ELR (cell line): ENCODE results near the gene ARRDC2.
"Not testable (repeated sequence)": the region's sequence is repeated elsewhere in the genome, so short reads cannot be mapped to it uniquely, and the experiment has no call there.

Experiments used
- DNase-seq: peaks from one replicate; pipeline ENCODE4 v3.0.0-alpha.2; 2015; ENCODE audit warnings: low read depth

Gene ARRDC2

GRCh38 chr19:18007917-18008673 is at the start of gene ARRDC2:
Gene ARRDC2, plus strand, starts transcription at chr19:18008170. Its CDS starts 141 bp downstream, at chr19:18008311.
- peak; percentile 92 for DNase-seq

- no peak for DNase-seq
Measured at GRCh38 chr19:17963936-17964691, 43.9 kb upstream of the ARRDC2 start.

- no peak for DNase-seq
Measured at GRCh38 chr19:17965370-17966128, 42.4 kb upstream of the ARRDC2 start.

- DNase-seq = no peak
Measured at GRCh38 chr19:17966129-17966483, 41.9 kb upstream of the ARRDC2 start.

- no peak for DNase-seq
Measured at GRCh38 chr19:17966550-17967256, 41.3 kb upstream of the ARRDC2 start, which contains the start of gene KCNN1. Gene KCNN1, plus strand, starts transcription at chr19:17967107. Its CDS starts 6,782 bp downstream, at chr19:17973889.

GRCh38 chr19:17967257-17968051 is 40.5 kb upstream of the ARRDC2 start:
- DNase-seq = no peak

- DNase-seq = no peak
Measured at GRCh38 chr19:17968362-17968761, 39.6 kb upstream of the ARRDC2 start.

GRCh38 chr19:17969096-17969792 is 38.7 kb upstream of the ARRDC2 start:
- no peak for DNase-seq

GRCh38 chr19:17972230-17972629 is 35.7 kb upstream of the ARRDC2 start:
- DNase-seq = no peak

- DNase-seq = no peak
Measured at GRCh38 chr19:17973759-17974158, 34.2 kb upstream of the ARRDC2 start.

GRCh38 chr19:17974551-17974950 is 33.4 kb upstream of the ARRDC2 start:
- DNase-seq = no peak

GRCh38 chr19:17975032-17975431 is 32.9 kb upstream of the ARRDC2 start:
- no peak for DNase-seq

GRCh38 chr19:17977021-17977420 is 30.9 kb upstream of the ARRDC2 start:
- no peak for DNase-seq

- DNase-seq = no peak
Measured at GRCh38 chr19:17977488-17977887, 30.5 kb upstream of the ARRDC2 start.

- DNase-seq = no peak
Measured at GRCh38 chr19:17981611-17982010, 26.4 kb upstream of the ARRDC2 start.

GRCh38 chr19:17982430-17982829 is 25.5 kb upstream of the ARRDC2 start:
- no peak for DNase-seq

GRCh38 chr19:17985037-17985818 is 22.7 kb upstream of the ARRDC2 start:
- no peak for DNase-seq

- DNase-seq = not testable (repeated sequence)
Measured at GRCh38 chr19:17986569-17986968, 21.4 kb upstream of the ARRDC2 start.

GRCh38 chr19:17988161-17988560 is 19.8 kb upstream of the ARRDC2 start:
- DNase-seq = no peak
